DMS53 treated with DMSO at 0.1 percent for 48 hours (cell line): ENCODE measurements around the gene KLF1.
"Not testable (repeated sequence)": the region's sequence is repeated elsewhere in the genome, so short reads cannot be mapped to it uniquely, and the experiment has no call there.

ENCODE experiments used
- DNase-seq: peaks from one replicate; lab custom pipeline; 2025; ENCODE audit not compliant: unreplicated experiment; lab: John Stamatoyannopoulos, UW

The KLF1 gene

GRCh38 chr19:12886969-12887747, at the start of gene KLF1:
Gene KLF1, minus strand, starts transcription at chr19:12887201. Its CDS starts 61 bp downstream, at chr19:12887140.
- DNase-seq, result no peak

- DNase-seq, result no peak
Observed at GRCh38 chr19:12936582-12936981, 49.6 kb upstream of the KLF1 start.

- no peak for DNase-seq
Observed at GRCh38 chr19:12935071-12935470, 48.1 kb upstream of the KLF1 start.

GRCh38 chr19:12933287-12934072, 46.5 kb upstream of the KLF1 start, which contains the start of gene FARSA:
Gene FARSA, minus strand, starts transcription at chr19:12933711. Its CDS starts 15 bp downstream, at chr19:12933696.
- DNase-seq, result peak; percentile 62

GRCh38 chr19:12932392-12933286, 45.6 kb upstream of the KLF1 start:
- no peak for DNase-seq

- no peak for DNase-seq
Observed at GRCh38 chr19:12930002-12930645, 43.1 kb upstream of the KLF1 start.

- DNase-seq, result no peak
Observed at GRCh38 chr19:12924621-12925310, 37.8 kb upstream of the KLF1 start.

- no peak for DNase-seq
Observed at GRCh38 chr19:12922959-12923358, 36.0 kb upstream of the KLF1 start.

- DNase-seq, result no peak
Observed at GRCh38 chr19:12921047-12921446, 34.0 kb upstream of the KLF1 start.

GRCh38 chr19:12918253-12918652, 31.3 kb upstream of the KLF1 start:
- DNase-seq, result no peak

GRCh38 chr19:12915860-12916259, 28.9 kb upstream of the KLF1 start:
- DNase-seq, result not testable (repeated sequence)

- DNase-seq, result peak; percentile 62
Observed at GRCh38 chr19:12913851-12914690, 27.1 kb upstream of the KLF1 start.

- peak; percentile 87 for DNase-seq
Observed at GRCh38 chr19:12913011-12913561, 26.1 kb upstream of the KLF1 start.

GRCh38 chr19:12912571-12912970, 25.6 kb upstream of the KLF1 start:
- DNase-seq, result peak; percentile 81

- DNase-seq, result no peak
Observed at GRCh38 chr19:12907166-12907565, 20.2 kb upstream of the KLF1 start.

GRCh38 chr19:12899891-12900518, 13.0 kb upstream of the KLF1 start:
- no peak for DNase-seq

GRCh38 chr19:12896460-12896859, 9.5 kb upstream of the KLF1 start:
- DNase-seq, result no peak

GRCh38 chr19:12893582-12893981, 6.6 kb upstream of the KLF1 start:
- DNase-seq, result no peak
